HG03060 (cell line): ENCODE measurements around the gene KIAA1549.
"Not testable (repeated sequence)": the region's sequence is repeated elsewhere in the genome, so short reads cannot be mapped to it uniquely, and the experiment has no call there.

Source experiments
- ATAC-seq: cut with Tn5 transposase; IDR thresholded peaks from one replicate; pipeline ENCODE4 v1.9.1; 2021; ENCODE audit warnings: low read depth, moderate number of reproducible peaks; ENCODE audit not compliant: unreplicated experiment

KIAA1549 gene

GRCh38 chr7:138981332-138982203 lies at the start of gene KIAA1549:
Gene KIAA1549 (minus strand): TSS chr7:138981389. CDS start chr7:138981269, 120 bp downstream.
- ATAC-seq: no peak

- no peak for ATAC-seq
Measured at GRCh38 chr7:139029353-139029752, 48.2 kb upstream of the KIAA1549 start.

GRCh38 chr7:139026551-139026950 lies 45.4 kb upstream of the KIAA1549 start:
- ATAC-seq: no peak

DNA sequence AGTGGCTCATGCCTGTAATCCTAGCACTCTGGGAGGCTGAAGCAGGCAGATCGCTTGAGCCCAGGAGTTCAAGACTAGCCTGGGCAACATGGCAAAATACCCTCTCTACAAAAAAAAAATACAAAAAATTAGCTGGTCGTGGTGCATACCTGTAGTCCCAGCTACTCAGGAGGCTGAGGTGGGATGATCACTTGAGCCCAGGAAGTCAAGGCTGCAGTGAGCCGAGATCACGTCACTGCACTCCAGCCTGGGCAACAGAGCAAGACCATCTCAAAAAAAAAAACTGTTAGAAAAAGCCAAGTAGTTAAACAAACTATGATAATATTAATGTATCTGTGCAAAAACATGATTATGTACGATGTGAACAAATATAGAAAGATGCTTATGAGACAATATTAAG lies 44.7 kb upstream of the KIAA1549 start:
- not testable (repeated sequence) for ATAC-seq

DNA sequence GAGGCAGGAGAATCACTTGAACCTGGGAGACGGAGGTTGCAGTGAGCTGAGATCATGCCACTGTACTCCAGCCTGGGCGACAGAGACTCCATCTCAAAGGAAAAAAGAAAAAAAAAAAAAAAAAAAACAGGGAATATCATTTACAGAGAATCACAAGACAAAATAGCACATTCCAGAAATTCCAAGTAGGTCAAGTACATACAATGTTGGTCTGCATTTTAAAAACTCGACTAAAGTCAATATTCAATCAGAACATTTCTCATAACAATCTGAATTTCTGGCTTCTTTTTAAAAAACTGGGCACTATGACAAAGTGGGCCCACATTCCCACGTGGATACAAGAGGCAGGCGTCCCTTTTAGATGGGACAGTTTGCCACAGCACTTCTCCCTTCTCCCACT lies 41.9 kb upstream of the KIAA1549 start:
- no peak for ATAC-seq

- ATAC-seq: no peak
Measured at GRCh38 chr7:139022286-139022685, 41.1 kb upstream of the KIAA1549 start.

- ATAC-seq: no peak
Measured at GRCh38 chr7:139018910-139019309, 37.7 kb upstream of the KIAA1549 start.

- ATAC-seq: peak; percentile 83
Measured at GRCh38 chr7:139016931-139017511, 35.8 kb upstream of the KIAA1549 start.

DNA sequence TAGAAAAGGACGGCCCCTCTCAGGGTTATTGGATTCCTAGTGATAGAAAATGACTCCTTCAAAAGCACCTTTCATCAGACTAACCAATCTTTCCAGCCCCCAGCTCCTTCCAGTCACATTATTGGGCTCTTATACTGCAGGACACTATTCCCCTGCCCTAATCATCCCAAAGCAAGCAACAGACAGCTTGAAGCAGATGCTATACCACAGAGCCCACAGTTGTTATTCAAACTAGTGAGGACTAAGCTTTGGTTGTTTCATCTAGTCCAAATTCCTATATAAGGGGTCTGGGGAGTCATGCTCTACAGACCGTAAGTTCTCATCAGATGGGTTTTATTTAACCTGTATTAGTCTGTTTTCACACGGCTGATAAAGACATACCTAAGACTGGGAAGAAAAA lies 30.2 kb upstream of the KIAA1549 start:
- ATAC-seq: no peak

GRCh38 chr7:139004321-139005090 lies 23.3 kb upstream of the KIAA1549 start:
- no peak for ATAC-seq

GRCh38 chr7:138999414-138999813 lies 18.2 kb upstream of the KIAA1549 start:
- ATAC-seq: no peak

GRCh38 chr7:138992052-138992531 lies 10.9 kb upstream of the KIAA1549 start:
- ATAC-seq: no peak

- no peak for ATAC-seq
Measured at GRCh38 chr7:138987686-138988085, 6.5 kb upstream of the KIAA1549 start.

DNA sequence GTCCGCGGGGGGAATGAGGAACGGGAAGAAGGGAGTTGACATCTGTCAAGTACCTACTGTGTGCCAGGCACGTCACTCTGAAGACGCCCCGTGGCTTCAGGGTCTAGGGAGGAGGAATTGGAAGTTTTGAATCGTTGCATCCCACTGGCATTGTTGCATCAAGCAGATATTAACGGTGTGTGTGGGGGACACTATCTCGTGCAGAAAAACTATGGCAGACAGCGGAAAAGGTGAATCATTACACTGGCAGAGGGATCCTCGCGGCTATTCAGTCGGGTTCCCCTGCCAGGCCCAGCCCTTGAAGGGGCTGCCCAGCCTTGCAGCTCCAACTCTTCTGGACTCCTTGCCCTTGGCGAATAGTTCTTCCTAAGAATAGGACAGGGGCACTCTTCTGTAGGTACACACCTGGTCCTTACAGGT lies 1.0 kb upstream of the KIAA1549 start:
- ATAC-seq: no peak

DNA sequence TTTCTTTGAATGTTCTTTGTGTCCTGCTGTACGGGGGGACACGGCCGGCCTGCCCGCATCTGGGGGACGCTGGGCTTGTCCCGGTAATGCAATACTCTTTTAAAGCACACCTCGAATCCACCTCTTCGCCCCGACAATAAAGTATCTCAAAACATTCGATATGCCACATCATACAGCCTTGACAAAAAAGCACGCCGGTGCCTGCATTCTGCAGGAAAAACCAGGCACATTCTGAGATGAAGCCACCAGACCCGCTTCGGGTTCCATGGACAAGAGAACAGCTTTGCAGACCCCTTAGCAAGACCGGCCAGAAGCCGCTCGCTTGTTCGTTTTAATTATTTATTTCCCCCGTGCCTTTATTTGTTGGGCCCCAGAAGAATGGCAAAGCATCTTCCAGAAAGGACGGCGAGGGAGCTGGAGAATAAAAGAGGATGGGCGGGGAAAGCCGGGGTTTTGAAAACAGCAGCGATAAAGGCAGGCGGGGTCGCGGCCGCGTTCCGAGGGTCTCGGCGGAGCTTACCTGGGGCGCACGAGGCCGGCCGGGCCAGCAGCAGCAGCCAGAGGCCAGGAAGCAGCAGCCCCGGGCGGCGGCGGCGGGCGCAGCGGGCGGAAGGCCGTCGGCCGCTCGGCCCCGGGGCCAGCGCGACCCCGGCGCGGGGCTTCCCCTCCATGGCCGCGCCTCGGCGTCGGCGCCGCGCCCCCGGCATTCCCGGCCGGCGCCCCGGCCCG lies 462 bp downstream of the KIAA1549 start:
- no peak for ATAC-seq

DNA sequence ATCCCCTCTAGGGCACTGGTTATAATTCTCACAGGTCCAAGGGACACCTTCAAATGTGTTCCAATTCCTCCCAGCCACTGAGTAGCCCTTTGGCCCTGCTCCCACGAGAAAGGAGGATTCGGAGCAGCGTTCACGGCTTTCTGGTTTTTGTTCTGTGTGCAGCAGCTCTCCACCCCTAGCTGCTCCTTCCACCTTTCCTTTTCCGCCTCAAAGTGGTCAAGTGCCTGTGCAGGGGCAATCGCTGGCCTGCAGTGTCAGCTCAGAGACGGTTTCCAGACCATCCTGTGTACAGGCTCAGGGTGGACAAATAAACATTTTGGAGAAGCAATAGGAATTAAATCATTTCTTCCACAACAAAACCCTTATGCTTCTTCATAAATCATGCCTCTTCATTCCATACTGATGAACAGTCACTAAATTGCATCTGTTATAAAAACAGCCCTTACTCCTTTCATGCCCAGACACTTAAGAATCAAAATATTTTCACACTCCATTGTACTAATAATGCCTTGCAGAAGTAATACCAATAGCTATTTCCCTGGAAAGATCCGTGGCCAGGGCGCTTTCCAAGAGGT lies 1.1 kb downstream of the KIAA1549 start:
- ATAC-seq: no peak

GRCh38 chr7:138979226-138979979 lies 1.8 kb downstream of the KIAA1549 start:
- peak; percentile 58 for ATAC-seq

DNA sequence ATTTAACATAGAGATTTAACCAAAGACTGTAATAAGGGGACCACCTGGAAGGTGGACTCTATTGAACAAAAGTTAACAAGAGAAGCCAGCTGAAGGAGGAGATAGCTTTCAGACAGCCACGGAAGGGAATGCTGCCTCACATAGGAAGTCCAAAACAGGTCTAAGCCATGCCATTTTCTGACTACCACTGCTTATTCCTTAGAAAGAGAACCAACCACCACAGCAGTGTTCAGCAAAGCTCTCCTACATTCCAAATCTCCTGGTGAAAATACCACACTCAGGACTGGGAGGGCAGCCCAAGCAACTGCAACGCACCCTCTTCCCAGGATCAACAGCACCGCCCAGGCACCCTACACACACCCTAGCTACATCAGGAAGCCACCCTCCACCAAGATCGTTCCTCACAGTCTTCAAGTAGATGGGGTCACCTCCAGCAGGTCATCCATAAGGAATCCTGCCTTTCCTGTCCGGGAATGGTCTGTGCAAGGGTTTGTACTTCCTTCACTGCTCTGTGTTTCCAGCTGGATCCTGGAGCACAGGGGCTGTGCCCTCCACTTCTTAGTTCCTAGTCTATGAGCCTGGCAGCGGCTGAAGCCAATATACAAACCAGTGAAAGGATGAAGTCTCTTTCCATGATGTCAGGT lies 2.5 kb downstream of the KIAA1549 start:
- ATAC-seq: no peak

DNA sequence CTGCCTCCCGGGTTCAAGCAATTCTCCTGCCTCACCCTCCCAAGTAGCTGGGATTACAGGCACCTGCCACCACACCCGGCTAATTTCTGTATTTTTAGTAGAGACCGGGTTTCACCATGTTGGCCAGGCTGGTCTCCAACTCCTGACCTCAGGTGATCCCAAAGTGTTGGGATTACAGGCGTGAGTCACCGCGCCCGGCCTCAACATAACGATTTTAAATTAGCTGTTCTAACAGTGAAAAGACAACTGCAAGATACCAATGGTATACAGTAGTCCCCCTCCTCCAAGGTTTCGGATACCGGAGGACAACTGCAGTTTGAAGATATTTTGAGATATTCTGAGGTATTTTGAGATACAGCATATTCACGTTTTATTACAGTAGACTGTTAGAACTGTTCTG lies 5.0 kb downstream of the KIAA1549 start:
- not testable (repeated sequence) for ATAC-seq
